HG03469 (cell line): ENCODE data around the gene HRK.

Source experiments
- ATAC-seq: cut with Tn5 transposase; IDR thresholded peaks from one replicate; pipeline ENCODE4 v1.9.1; 2021; ENCODE audit warnings: mild to moderate bottlenecking, moderate library complexity, moderate number of reproducible peaks; ENCODE audit not compliant: unreplicated experiment

HRK gene

DNA sequence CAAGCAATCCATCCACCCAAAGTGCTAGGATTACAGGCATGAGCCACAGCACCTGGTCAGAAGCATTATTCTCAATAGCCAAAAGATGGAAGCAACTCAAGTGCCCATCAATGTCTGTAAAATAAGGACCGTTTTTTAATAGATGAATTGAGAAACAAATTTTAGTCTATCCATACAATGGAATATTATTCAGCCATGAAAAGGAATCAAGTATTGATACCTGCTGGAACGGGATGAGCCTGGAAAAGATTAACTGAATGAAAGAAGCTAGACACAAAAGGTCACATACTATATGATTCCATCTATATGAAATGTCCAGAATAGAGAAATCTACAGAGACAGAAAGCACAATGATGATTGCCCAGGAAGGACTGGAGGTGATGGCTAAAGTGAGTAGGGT lies 20.4 kb upstream of the HRK start:
- no peak for ATAC-seq

DNA sequence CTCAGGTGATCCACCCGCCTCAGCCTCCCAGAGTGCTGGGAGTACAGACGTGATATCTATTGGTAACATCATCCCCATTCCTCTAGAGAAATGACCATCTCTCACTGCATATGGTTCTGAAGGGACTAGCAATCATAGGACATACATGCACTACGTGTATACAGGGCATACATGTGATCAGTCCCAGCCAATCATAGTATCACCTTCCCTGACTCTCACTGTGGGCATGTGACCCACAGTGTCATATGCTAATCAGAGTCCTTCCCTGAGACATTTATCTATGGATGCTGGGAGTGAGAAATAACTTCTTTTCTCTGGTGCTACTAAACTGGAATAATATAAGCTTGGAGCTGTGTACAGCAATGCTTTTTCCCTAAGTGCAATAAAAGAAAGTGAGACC lies 17.4 kb upstream of the HRK start:
- ATAC-seq, result no peak

DNA sequence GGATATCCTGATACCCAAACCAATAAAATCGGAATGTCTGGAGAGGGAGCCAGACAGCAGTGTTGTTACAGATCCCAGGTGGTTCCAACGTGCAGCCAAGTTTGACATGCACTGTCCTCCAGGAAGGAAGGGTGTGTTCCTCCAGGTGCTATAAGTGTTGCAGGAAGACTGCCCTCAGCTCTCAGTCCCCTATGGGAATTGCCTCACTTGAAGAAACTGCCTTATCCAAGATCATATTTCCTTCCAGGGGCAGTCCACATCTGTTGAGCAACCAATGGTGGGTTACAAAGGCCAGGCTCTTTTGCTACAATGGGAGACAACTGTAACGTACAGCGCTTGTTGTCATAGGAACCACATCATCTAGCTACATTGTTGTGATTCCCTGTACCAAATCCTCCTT lies 16.2 kb upstream of the HRK start:
- ATAC-seq, result no peak

DNA sequence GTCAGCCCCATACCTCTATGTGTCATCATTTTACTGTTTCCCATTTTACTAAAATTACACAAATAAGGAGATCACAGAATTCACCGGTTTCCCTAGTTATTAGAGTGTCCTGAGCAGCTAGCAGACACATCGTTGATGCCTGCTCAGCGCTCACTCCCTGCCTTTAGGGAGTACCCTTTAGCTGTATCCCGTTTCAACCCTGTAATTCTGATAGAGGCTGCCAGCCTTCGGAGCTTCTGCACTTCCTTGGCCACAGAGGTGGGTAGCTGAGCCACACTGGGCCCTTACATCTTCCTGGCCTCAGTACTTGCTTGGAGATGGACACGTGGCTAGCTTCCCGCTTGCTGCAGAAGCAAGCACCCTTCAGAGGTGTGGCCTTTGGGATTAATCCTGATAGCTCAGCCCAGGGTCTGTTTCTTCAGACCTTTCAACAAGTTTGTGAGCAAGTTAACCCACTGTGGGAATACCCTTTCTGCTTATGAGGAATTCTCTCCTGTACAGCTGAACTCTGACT lies 15.2 kb upstream of the HRK start:
- ATAC-seq, result no peak

DNA sequence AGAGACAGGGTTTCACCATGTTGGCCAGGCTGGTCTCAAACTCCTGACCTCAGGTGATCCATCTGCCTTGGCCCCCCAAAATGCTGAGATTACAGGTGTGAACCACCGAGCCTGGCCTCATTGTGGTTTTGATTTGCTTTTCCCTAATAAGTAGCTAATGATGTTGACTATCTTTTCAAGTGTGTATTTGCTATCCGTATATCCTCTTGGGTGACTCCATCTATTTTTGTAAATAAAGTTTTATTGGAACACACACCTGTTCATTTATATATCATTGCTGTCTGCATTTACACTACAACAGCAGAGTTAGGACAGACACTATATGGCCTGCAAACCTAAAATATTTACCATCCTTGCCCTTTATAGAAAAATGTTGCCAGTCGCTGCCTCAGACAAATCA lies 13.7 kb upstream of the HRK start:
- ATAC-seq, result no peak

DNA sequence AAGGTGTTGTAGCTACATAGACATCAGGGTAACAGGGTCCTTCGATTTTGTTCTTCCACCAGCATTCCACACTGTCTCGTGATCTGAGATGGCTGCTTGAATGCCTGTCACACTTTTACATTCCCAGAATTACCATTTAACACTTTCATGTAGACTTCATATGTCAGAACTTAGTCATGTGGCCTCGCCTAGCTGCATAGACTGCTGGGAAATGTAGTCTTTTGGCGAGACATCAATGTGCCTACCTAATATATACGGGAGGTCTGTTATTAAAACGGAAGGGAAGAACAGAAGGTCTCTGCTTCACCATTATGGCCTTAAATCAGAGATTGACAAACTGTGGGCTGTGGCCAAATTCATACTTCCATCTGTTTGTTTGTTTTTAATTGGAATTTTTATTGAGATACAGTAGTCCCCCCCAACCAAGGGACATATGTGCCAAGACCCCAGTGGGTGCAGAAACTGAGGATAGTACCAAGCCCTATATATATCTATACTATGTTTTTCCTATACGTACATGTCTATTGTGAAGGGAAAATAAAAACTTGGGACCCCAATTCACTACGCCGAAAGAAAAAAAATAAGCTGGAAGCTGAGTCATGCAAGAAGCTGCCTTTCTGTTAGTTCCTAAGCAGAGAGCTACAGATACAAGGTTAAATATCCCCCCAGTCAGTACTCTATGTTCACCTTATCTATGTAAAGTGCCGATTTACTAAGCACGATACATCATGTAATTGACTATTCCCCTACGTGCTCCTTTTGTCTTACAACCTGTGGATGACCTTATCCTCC lies 11.3 kb upstream of the HRK start:
- ATAC-seq, result no peak

DNA sequence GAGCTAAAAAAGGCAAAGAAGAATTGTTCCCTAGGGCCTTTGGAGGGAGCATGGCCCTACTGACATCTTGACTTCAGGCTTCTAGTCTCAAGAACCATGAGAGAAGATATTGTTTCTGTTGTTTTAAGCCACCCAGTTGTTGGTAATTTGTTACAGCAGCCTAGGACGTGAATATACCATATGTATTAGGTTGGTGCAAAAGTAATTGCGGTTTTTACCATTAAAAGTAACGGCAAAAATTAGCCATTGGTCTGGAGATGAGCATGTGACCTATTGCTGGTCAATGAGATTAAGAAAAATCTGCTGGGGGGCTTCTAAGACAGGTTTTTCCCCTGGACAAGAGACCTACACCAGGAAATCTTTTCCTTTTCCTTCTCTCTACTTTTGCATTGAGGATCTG lies 9.8 kb upstream of the HRK start:
- ATAC-seq, result no peak

DNA sequence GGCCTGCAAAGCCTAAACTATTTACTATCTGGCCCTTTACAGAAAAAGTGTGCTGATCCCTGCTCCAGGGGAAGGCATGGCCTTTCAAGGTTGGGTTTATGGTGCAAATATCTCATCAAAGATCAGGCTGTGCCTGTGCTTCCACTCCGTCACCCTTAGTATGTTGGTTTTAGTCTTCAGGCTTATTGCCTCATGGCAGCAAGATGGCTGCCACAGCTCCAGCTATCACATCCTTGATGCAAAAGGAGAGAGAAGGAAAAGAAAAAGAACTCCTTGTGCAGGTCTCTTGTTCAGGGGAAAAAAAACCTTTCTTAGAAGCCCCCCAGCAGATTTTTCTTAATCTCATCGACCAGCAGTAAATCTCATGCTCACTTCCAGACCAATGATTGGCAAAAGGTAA lies 9.1 kb upstream of the HRK start:
- ATAC-seq, result no peak

DNA sequence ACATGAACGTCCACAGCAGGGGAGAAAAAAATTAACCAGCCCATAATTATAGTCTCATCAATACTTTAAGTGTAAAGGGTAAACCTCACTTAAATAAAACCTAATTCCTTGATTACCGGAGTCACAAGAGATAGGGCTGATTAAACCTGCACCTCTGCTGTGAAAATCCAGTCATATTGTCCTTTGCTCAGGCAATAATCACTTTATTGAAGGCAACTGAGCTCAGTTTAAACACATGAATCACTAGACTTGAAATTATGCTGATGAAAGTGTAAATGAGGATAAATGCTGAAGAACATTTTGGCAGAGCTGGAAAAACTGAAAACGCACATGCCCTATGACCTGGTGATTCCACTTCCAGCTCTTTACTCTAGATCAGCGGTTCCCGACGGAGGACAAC lies 6.7 kb upstream of the HRK start:
- ATAC-seq, result no peak

DNA sequence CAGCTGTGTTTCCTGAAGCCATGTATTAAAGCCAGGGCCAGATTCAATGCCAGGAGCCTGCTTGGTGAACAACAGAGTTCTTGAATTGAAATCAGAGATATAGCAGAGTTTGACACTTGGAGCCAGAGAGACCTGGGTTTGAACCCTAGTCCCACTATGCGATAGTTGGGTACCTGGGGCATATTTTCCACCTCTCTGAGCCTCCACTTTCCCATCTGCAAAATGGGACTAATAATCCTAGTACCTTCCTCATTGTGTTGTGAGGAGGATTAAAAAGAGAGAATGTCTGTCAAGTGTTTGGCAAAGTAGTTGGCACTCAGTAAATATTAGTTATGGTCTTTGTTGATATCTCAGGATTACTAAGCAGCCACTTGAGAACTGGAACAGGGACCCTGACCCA lies 6.0 kb upstream of the HRK start:
- ATAC-seq, result no peak

DNA sequence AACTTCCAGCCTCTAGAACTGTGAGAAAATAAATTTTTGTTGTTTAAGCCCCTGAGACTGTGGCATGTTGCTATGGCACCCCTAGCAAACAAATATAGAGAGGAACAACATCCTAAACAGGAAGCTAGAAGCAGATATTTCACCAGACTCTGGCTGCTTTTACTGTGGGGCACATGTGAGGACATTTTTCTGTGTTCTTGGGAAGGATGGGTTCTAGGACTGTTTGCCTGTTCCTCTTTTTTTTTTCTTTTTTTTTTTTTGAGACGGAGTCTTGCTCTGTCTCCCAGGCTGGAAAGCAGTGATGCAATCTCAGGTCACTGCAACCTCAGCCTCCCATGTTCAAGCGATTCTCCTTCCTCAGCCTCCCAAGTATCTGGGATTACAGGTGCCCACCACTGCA lies 4.2 kb upstream of the HRK start:
- no peak for ATAC-seq

DNA sequence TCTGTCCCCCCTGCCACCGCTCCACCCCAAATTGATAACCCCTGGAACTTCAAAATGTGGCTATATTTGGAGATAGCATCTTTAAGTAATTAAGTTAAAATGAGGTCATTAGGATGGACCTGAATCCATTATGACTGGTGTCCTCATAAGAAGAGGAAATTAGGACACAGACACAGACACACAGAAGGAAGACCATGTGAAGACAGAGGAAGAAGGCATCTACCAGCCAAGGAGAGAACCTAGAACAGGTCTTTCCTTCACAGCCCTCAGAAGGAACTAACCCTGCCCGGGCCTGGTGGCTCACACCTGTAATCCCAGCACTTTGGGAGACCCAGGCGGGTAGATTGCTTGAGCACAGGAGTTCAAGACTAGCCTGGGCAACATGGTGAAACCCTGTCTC lies 3.6 kb upstream of the HRK start:
- no peak for ATAC-seq

DNA sequence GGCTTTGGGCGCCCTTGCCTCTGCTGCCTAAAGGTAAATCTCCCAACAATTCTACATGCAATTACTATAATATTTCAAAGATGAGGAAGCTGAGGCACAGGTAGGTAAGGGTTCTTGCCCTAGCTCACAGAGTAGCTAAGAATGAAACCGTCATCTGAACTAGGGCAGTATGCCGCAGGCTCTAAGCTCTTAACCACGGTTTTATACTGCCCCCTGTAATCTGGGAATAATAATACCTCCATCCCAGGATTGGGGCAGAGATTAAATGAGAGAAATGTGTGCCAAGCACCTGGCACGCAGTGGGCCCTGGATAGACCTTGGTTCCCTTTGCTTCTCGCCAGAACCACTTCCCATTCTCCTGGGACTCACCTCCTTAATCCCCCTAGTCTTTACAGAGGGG lies 1.5 kb upstream of the HRK start:
- ATAC-seq, result no peak

DNA sequence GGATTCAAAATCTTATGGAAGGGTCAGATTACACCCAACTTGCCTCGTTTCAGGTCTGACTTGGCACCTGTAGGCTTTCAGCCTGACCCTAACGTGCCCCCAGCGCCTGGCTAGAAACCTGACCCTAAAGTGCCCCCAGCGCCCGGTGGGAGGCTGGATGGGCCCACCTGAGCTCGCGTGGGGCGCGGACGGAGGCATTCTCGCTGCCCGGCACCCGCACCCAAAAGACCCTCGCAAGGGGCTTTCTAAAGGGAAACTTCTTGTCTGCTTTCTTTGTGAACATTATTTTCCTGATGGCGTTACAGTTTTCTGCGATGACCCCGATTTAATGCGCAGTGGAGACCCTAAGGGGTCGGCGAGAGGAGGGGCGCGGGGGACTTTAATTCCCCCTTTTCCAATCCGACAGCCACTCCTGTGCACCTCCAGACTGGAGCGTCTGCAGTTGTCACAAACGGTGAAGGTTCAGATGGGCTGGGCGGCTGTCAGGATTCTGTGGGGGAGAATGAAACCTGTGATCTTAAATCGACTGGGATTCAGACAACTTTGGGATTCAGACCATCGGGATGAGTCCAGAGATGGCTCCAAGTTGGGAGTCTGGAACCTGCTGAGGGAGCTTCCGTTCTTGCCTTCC lies 751 bp upstream of the HRK start:
- no peak for ATAC-seq

DNA sequence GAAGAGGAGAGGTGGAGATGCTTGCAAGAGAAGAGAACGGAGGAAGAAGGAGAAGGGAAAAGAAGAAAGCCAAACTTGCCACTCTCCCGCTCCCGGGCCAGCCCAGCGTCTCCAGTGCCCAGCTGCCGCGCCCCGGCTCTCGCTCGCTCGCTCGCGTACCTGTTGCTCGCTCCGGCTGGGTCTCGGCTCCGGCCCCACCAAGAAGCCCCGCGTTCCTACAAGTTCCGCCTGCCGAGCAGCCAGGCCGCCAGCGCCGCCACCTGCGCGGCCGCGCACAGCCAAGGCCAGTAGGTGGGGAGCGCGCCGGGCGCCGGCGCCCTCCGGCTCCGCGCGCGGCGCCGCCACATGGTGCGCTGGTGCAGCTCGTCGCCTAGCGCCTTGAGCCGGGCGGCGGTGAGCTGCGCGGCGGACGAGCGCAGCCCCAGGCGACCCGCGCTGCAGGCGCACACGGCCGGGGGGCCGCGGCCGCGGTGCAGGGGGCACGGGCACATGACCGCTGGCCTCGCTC lies 370 bp downstream of the HRK start:
- ATAC-seq, result no peak

DNA sequence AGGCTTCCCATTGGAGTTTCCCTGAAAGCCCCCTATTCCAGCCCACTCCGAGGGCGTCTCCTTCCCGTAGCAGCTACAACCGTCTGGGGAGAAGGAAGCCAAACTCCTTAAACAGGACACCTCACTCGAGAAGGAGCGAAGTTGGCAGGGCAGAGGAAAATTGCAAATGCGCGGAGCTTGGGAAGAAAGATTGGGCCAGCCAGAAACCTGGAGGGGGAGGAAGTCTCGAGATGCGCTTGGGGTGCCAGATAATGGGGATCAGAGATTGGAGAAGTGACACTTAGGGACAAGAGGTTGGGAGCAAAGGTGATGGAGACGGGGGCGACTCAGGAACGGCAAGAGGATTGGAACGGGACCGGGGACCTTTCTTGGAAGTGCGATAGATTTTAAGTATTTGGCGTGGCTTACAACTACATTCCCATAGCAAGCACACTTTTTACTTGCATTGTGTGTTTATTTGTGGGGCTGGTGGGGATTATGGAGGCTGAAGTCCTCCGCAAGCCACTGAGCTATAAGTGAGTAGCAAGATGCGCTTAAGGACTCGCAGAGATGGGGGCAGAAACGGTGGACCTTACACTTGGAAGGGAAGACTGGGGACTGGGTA lies 926 bp downstream of the HRK start:
- no peak for ATAC-seq

DNA sequence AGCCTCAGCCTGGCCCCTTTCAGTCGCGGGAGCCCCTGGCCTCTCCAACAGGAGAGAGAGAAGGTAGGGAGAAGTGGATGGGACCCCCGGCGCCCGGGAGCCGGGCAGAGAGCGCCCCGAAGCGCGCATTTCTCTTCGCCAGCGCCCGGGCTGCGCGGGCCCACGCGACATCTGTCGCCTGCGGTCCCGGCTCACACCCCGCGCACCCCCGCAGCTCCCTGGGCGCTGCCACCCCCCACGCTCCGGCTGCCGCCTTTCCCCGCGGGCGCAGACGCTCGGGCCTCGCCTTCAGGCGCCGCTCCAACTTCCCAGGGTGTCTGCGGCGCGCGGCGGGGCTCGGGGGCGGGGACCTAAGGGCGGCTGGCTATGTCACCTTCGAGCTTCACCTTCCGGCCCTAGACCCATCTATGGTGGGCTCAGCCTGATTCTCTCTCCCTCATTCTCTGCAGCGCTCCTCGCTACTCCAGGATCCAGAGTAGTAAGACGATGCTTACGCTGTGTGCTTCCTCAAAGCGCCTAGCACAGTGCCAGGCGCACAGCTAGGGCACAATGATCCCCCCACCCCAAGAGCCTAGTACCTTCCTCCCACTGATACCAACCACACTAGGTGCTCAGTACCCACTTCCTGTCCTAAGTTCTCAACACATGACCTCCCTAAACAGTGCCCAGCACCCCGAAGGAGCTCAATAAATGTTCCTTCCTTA lies 1.6 kb downstream of the HRK start:
- ATAC-seq, result no peak

DNA sequence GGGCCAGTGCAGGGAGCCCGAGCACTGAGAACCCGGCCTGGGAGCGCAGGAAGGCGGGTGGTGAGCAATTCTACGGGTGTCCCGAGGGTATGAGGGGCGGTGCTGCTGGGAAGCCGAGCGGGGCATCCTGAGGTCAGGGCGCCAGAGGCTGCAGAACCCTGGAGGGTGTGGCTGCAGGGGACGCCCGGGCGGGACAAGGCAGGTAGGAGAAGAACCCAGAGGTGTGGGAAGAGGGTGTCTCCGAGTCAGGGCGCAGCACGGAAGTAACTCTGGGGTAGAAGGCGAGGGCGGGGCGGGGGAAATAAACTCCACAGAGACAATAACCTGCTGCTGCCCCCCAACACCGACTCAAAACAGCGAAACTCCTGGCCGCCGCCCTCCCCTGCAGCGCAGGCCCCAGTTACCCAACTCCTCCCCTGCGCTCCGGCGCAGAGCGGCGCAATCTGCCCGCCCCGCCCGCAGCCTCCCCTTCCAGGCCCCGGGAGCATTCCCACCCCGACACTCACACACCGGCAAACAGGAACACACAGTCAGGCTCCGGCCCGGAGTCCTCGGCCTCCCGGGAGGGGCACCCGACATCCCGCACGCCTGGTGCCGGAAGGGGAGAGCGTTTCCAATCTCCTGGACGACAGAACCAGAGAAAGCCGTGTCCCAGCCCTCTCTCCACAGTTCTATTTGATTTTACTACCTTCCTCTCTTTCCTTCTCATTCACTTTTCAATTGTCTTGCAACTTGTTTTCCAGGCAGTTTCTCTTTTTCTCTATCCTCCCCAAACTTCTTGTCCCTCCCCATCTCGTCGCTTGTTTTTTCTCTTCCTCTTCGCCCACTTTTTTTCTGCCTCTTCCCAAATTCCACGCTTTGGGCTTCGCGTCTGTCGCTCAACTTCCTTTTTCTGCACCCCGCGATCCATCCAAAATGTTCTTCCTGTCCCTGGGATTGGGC lies 2.4 kb downstream of the HRK start:
- no peak for ATAC-seq

DNA sequence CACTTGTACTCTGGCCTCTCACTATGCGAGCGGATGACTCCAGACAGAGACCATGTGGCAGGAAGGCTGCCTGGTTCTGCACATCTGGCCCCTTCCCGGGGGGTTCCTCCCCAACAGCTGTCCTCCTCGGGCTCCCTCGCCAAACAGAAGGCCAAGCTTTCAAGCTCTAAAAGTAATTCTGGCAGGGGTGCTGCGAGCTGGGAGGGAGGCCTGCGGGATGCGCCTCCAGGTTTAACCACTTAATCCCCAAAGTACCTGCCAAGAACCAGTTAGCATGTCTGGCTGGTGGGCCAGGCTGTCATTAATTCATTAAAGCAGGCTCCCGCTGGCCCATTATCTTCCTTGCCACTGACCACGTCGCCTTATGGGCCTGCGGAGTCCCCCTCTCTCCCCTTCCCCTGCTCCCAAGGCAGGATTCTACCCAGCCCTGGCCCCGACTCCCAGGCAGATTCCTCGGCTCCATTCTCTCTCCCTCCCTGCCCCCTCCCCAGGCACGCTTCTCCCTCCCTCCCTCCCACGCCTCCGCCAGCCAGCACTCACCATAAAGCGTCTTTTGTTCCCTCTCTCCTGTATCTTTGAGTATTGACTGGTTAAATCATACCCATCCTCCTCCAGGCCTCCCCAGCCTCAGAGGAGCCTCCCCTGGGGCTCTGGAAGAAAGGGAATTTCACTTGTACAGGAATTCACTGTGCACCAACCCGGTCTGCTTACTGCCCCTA lies 4.9 kb downstream of the HRK start:
- no peak for ATAC-seq
